Activated gamma-delta T cell treated with anti-CD3 and anti-CD28 coated beads, Interleukin-2, amount 50 U/mL, for 16 hours (primary cell): ENCODE results near the gene PHKG1.
"Not testable (repeated sequence)": the region's sequence is repeated elsewhere in the genome, so short reads cannot be mapped to it uniquely, and the experiment has no call there.

ENCODE experiments used
- DNase-seq: peaks from one replicate; pipeline ENCODE4 v3.0.0-alpha.2; 2020; ENCODE audit warnings: low read depth

PHKG1 gene

DNA sequence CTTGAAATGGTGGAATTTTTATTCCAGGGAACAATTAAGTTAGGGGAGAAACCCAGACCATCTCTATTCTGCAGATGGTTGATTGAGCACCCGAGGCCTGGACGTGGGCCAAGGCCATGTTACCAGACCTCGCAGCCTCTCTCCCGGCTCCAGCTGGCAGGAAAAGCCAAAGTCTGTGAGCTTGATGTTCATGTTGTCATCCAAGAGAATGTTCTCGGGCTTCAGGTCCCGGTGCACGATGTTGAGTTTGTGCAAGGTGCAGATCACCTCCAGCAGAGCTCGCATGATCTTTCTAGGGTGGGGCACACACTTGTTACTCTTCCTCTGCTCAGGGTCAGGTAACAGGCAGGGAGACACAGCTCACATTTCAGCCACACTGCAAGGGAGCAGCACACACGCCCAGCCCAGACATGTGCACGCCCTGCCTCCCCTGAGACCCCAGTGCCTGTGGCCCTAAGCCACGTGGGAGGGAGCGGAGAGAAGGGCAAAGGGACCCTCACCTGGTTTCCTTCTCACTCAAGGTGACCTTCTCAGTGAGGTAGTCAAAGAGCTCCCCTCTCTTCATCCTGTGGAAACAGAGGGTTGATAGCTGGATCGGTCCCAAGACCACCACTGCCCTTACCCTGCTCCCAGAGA is 9.5 kb downstream of the PHKG1 start:
- DNase-seq, result no peak

DNA sequence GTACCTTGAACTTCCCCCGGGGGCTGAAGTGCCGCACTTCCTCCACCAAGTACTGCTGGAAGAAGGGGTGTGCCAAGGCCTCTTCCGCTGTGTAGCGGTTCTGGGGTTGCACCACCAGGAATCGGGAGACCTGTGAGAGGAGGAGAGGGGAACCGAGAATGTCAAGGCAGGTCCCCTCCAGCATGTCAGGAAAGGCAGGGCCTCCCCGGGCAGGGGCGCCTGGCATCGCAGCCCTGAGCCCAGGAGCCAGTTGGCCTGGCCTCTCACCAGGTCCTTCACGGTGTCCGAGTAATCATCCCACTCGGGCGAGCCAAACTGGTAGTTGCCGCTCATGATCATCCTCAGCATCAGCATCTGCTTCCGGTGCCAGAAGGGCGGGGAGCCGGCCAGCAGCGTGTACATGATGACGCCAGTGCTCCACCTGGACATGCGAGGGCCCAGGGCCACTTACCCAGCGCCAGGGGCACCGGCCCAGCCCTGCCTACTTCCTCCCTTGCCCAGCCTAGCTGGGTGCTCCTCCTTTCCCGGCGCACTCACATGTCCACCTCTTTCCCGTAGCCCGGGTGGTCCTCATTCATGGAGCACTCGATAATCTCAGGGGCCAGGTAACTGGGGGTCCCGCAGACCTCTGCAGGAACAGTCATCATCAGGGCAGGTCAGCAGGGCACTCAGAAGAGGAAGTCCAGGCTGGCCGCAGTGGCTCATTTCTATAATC is 11.0 kb downstream of the PHKG1 start:
- DNase-seq, result no peak

GRCh38 chr7:56080726-56081435 is 11.9 kb downstream of the PHKG1 start:
- DNase-seq, result not testable (repeated sequence)

DNA sequence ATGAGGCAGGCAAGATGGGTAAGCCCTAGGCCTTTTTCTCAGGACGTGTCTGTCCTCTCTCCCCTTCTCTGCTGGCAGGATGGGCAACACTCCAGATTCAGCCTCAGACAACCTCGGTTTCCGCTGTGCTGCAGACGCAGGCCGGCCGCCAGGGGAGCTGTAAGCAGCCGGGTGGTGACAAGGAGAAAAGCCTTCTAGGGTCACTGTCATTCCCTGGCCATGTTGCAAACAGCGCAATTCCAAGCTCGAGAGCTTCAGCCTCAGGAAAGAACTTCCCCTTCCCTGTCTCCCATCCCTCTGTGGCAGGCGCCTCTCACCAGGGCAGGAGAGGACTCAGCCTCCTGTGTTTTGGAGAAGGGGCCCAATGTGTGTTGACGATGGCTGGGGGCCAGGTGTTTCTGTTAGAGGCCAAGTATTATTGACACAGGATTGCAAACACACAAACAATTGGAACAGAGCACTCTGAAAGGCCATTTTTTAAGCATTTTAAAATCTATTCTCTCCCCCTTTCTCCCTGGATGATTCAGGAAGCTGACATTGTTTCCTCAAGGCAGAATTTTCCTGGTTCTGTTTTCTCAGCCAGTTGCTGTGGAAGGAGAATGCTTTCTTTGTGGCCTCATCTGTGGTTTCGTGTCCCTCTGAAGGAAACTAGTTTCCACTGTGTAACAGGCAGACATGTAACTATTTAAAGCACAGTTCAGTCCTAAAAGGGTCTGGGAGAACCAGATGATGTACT is 13.1 kb downstream of the PHKG1 start:
- DNase-seq, result no peak

DNA sequence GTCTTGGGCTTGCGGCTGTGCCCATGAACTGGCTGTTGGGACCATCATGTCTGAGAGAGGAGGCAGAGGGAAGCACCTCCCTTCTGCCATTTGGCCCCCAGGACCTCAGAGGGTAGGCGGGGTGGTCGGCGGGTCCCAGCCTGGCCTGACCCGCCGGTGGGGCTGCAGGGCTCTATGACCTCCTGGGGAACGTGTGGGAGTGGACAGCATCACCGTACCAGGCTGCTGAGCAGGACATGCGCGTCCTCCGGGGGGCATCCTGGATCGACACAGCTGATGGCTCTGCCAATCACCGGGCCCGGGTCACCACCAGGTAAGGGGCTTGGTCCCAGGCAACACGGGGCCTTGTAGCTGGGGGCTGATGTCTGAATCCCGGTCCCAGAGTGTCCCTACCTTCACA is 14.6 kb downstream of the PHKG1 start:
- no peak for DNase-seq

DNA sequence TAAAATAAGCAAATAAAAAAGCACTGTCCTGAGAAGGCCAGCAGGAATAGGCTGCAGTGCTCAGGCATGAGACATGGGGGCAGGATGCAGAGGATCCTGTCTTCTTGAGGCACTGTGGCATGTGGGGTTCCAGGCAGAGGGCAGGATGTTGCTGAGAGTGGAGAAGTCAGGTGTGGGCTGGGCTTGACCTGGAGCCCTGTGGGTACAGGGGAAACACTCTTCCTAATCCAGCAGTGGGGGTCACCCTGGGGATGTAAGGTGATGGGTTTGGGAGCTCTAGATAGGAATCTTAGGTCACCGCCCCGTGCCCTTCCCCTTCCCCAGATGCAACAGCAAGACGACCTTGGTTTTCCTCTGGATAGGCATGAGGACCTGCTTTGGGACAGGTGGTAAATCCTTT is 15.1 kb downstream of the PHKG1 start:
- no peak for DNase-seq

- DNase-seq, result peak; percentile 39
Observed at GRCh38 chr7:56074371-56074791, 18.4 kb downstream of the PHKG1 start.

GRCh38 chr7:56066376-56066775 is 26.4 kb downstream of the PHKG1 start:
- DNase-seq, result not testable (repeated sequence)

- peak; percentile 82 for DNase-seq
Observed at GRCh38 chr7:56063882-56064625, 28.7 kb downstream of the PHKG1 start, which contains the start of gene SUMF2. Gene SUMF2 (plus strand): TSS chr7:56064286. CDS start chr7:56064312, 26 bp downstream.

DNA sequence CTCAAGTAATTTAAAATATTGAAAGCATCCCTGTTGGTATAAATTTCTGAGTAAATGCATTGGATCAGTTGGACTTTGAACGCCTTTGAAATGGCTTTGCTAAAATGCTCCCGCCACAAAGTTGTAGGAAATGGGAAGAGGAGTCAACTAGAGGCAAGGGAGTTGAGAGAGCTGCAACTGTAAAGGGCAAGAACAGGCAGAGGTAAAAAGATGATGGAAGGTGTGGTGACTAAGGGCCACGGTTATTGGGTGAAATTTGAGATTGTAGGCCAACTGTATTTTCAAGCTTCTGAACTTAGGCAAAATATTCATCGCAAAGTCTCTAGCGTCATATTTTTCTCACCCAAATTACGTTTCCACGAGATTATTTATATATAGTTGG is 29.3 kb downstream of the PHKG1 start:
- DNase-seq, result no peak

- DNase-seq, result no peak
Observed at GRCh38 chr7:56062382-56062781, 30.4 kb downstream of the PHKG1 start.

GRCh38 chr7:56053993-56054392 is 38.8 kb downstream of the PHKG1 start:
- no peak for DNase-seq

DNA sequence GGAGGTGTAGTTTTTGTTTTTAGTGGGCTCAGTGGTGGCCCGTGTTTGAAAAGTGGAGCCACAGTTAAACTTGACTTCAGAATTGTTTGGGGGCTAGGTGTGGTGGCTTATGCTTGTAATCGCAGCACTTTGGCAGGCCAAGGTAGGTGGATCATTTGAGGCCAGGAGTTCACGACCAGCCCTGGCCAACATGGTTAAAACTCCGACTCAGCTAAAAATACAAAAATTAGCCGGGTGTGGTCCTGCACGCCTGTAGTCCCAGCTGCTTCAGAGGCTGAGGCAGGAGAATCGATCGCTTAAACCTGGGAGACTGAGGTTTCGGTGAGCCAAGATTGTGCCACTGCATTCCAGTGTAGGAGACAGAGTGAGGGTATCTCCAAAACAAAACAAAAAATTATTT is 39.4 kb downstream of the PHKG1 start:
- no peak for DNase-seq

- DNase-seq, result peak; percentile 78
Observed at GRCh38 chr7:56051339-56052191, 41.2 kb downstream of the PHKG1 start, which contains the start of the genes CCT6A and PSPH. Gene CCT6A (plus strand): TSS chr7:56051765. CDS start chr7:56051849, 84 bp downstream. Gene PSPH (minus strand): TSS chr7:56051444. CDS start chr7:56021212, 30,232 bp downstream.

GRCh38 chr7:56051053-56051338 is 41.8 kb downstream of the PHKG1 start:
- no peak for DNase-seq

- DNase-seq, result not testable (repeated sequence)
Observed at GRCh38 chr7:56048763-56049162, 44.0 kb downstream of the PHKG1 start.

GRCh38 chr7:56048245-56048644 is 44.5 kb downstream of the PHKG1 start:
- DNase-seq, result no peak

GRCh38 chr7:56047446-56048116 is 45.2 kb downstream of the PHKG1 start:
- not testable (repeated sequence) for DNase-seq

GRCh38 chr7:56046721-56047445 is 45.9 kb downstream of the PHKG1 start:
- DNase-seq, result no peak
